ENCODE results near the gene TRIM71.

- TF ChIP-seq, protein P1, sequence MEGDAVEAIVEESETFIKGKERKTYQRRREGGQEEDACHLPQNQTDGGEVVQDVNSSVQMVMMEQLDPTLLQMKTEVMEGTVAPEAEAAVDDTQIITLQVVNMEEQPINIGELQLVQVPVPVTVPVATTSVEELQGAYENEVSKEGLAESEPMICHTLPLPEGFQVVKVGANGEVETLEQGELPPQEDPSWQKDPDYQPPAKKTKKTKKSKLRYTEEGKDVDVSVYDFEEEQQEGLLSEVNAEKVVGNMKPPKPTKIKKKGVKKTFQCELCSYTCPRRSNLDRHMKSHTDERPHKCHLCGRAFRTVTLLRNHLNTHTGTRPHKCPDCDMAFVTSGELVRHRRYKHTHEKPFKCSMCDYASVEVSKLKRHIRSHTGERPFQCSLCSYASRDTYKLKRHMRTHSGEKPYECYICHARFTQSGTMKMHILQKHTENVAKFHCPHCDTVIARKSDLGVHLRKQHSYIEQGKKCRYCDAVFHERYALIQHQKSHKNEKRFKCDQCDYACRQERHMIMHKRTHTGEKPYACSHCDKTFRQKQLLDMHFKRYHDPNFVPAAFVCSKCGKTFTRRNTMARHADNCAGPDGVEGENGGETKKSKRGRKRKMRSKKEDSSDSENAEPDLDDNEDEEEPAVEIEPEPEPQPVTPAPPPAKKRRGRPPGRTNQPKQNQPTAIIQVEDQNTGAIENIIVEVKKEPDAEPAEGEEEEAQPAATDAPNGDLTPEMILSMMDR (IDR thresholded peaks at IDR 0.05): no peak
- no peak for TF ChIP-seq POLR2A (IDR thresholded peaks at IDR 0.05)
- no peak for TF ChIP-seq POLR2AphosphoS5 (IDR thresholded peaks at IDR 0.05)
Measured at GRCh38 chr3:32870373-32871095, 52.7 kb downstream of the TRIM71 start.

All from prostate gland (tissue), 2 donors.